Measurements from ENCODE around the gene PRKAR1A.
A peak's percentile ranks its signal among the peaks of the same experiment; 100 is the strongest.

Gene PRKAR1A

DNA sequence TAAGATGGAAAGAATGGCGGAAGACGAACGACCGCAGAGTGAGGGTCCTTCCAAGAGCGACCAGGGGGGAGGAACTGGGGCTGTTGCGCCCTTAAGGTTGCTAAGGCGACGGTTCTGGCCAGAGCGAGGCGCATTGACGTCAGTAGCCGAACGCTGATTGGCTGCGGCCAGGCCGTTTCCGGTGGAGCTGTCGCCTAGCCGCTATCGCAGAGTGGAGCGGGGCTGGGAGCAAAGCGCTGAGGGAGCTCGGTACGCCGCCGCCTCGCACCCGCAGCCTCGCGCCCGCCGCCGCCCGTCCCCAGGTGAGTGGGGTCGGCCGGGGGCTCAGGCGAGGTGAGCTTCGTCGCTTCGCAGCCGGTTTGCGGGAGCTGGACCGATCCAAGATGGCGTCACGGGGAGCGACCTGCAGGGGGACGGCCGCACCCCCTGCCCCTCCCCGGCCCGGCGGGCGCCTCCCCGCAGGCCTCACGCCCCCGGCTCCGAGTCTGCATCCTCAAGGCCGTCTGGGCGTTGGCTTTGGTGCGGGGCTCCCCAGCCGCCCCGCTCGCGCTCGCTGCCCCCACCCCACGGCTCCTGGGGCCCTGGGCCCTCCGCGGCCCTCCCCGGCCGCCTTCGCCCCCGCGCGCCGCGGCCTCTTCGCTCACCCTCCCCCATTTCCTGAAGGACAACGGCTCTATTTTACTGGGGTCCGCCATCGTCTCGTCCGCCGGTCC, at the start of gene PRKAR1A:
PRKAR1A (plus strand) TSS at position 184 of the 713 bp plus-strand sequence. CDS start 2,970 bp downstream, outside the sequence.
- H3K4me3 ChIP-seq (replicated peaks; ENCODE audit: low read depth, low read length), result peak within 1 kb of the TSS; percentile 72
- DNase-seq (ENCODE audit: low read depth), result peak; percentile 97
- TF ChIP-seq, protein P1, sequence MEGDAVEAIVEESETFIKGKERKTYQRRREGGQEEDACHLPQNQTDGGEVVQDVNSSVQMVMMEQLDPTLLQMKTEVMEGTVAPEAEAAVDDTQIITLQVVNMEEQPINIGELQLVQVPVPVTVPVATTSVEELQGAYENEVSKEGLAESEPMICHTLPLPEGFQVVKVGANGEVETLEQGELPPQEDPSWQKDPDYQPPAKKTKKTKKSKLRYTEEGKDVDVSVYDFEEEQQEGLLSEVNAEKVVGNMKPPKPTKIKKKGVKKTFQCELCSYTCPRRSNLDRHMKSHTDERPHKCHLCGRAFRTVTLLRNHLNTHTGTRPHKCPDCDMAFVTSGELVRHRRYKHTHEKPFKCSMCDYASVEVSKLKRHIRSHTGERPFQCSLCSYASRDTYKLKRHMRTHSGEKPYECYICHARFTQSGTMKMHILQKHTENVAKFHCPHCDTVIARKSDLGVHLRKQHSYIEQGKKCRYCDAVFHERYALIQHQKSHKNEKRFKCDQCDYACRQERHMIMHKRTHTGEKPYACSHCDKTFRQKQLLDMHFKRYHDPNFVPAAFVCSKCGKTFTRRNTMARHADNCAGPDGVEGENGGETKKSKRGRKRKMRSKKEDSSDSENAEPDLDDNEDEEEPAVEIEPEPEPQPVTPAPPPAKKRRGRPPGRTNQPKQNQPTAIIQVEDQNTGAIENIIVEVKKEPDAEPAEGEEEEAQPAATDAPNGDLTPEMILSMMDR (IDR thresholded peaks at IDR 0.05; ENCODE audit: low read length, missing control alignments), result no peak

DNA sequence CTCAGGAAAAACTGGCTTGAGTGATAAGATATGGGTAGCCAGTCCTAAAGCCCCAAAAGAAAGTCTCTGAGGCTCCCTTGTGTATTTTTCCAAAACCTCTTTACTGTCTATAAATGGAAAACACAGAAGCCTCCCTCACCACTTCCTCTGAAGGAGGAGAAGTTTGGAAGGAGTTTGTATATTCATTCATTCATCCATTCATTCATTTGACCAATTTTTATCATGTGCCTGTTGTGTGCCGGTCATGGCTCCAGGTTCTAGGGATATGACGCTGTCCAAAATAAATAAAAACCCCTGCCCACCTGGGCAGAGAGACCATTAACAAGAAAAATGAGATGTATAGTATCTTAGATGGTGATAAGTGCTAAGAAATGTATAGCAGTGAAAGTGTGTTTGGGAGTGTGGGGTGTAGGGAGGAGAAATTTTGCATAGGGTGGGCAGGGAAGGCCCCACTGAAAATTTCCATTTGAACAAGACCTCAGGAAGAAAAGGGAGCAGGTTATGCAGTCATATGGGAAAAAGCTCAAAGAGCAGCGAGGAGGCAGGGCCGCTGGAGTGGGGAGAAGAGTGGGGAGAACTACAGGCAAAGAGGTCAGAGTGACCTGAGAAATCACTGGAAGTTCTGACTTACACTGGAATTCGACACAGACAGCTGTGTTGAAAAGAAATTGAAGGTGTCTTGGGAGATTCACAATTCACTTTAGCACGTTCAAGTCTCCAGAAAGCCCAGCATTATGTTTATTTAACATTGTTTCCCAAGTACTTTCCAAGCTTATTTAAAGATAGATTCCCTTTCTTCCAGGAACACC, 48.8 kb upstream of the PRKAR1A start:
- TF ChIP-seq, protein P1 (IDR thresholded peaks at IDR 0.05; ENCODE audit: low read length, missing control alignments), result no peak
- H3K4me3 ChIP-seq (replicated peaks; ENCODE audit: low read depth, low read length), result no peak overlapping the region
- DNase-seq (ENCODE audit: low read depth), result no peak

DNA sequence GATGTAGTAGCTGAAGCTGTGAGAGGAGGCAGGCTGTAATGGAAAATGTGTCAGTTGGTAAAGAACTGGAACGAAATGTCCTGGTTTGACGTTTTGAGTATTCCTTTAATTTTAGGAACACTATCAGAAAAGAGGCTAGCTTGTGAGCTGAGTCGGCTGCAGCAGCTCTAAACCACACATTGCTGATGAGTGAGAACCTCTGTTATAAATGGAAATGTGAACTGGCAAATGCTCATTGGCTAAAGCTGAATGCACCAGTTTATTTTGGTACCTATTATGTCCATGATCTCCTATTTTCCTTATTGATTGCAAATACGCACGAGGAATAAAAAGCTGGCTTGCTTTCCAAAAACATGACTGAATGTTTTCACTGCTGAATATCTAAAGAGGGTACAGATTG, 43.9 kb upstream of the PRKAR1A start:
- peak; percentile 13 for DNase-seq (ENCODE audit: low read depth)
- no peak overlapping the region for H3K4me3 ChIP-seq (replicated peaks; ENCODE audit: low read depth, low read length)
- TF ChIP-seq, protein P1 (IDR thresholded peaks at IDR 0.05; ENCODE audit: low read length, missing control alignments), result no peak

DNA sequence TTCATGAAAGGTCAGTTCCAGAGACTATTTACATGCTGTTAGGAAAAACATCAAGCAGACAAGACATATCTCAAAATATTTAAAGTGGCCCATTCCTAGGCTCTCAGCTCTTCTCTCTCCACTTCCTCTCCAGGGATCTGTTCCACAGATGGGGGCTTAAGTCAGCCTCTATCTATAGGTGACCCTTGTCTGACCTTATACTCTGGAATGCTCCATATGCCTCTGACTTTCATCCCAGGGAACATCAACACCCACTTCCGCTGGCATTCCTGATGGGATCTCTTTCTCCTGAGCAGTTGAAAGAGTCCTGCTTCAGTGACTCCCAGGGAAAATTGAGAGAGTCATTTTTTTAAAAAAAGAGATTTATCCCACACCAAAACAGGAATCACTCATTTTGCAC, 43.4 kb upstream of the PRKAR1A start:
- H3K4me3 ChIP-seq (replicated peaks; ENCODE audit: low read depth, low read length), result no peak overlapping the region
- DNase-seq (ENCODE audit: low read depth), result peak; percentile 26
- TF ChIP-seq, protein P1 (IDR thresholded peaks at IDR 0.05; ENCODE audit: low read length, missing control alignments), result no peak

DNA sequence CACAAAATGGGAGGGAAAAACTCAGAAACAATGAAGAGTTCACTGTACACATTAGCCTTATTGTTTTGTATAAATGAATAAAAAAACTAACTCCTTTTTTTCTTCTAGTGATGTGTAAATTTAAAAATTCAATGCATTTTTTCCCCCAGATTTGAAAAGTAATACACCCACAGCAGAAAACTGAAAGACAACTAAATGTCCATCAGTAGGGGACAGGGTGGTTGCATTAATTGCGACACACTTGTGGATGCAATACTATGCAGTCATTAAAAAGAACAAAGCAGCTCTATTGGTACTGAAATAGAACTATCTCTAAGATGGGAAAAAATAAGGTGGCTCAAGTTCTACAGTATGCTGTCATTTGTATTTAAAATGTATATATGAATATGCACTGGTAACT, 41.3 kb upstream of the PRKAR1A start:
- no peak overlapping the region for H3K4me3 ChIP-seq (replicated peaks; ENCODE audit: low read depth, low read length)
- TF ChIP-seq, protein P1 (IDR thresholded peaks at IDR 0.05; ENCODE audit: low read length, missing control alignments), result no peak
- no peak for DNase-seq (ENCODE audit: low read depth)

DNA sequence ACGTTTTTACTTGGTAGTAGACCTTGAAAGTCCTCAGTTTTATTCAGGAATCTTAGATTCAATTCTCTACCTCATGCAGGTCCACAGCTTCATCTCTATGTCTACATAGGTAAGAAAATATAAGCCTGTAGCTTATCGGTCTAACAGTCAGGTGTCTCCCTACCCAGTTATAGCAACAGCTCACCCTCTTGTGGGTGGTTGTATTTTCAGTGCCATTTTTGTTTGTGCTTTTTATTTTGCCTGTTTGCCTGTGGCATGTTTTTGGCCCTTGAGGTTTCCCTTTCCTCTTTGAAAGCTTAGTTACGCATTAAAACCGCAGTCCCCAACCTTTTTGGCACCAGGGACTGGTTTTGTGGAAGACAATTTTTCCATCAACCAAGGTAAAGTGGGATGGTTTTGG, 31.3 kb upstream of the PRKAR1A start:
- no peak for DNase-seq (ENCODE audit: low read depth)
- H3K4me3 ChIP-seq (replicated peaks; ENCODE audit: low read depth, low read length), result no peak overlapping the region

More for the DNA sequence above, 31.3 kb upstream of the PRKAR1A start:
- TF ChIP-seq, protein P1 (IDR thresholded peaks at IDR 0.05; ENCODE audit: low read length, missing control alignments), result no peak
